Measurements from ENCODE around the gene RPL19.

The RPL19 gene

GRCh38 chr17:39225308-39225958 is 25.4 kb downstream of the RPL19 start, which contains the start of gene STAC2:
STAC2 (minus strand) TSS chr17:39225945; CDS start chr17:39225502, 443 bp downstream.
- Histone ChIP-seq H3K4me1 (ENCODE audit: insufficient read depth, low read length) (peaks cover 13% of the 10 kb centered on the region), H2AFZ (ENCODE audit: low read depth, low read length) (peak within 1 kb of the TSS; percentile 76), H3K36me3 (ENCODE audit: insufficient read depth, low read length) (no peaks in the 10 kb centered on the region), H3K27me3 (ENCODE audit: insufficient read depth, low read length) (peaks cover 50% of the 10 kb centered on the region), H3K9me3 (ENCODE audit: low read length) (no peaks in the 10 kb centered on the region), H3K4me3 (ENCODE audit: low read length) (peak within 1 kb of the TSS; percentile 46)

- H3K36me3 ChIP-seq (ENCODE audit: insufficient read depth, low read length) = no peaks in the 10 kb centered on the region
- H3K4me3 ChIP-seq (ENCODE audit: low read length) = peak overlapping the region; percentile 46
- H3K27me3 ChIP-seq (ENCODE audit: insufficient read depth, low read length) = peaks cover 50% of the 10 kb centered on the region
Observed at GRCh38 chr17:39225959-39226683, 26.0 kb downstream of the RPL19 start.

GRCh38 chr17:39227364-39227919 is 27.4 kb downstream of the RPL19 start:
- H3K27me3 ChIP-seq (ENCODE audit: insufficient read depth, low read length) = peaks cover 47% of the 10 kb centered on the region
- H3K4me1 ChIP-seq (ENCODE audit: insufficient read depth, low read length) = peaks cover 28% of the 10 kb centered on the region
- H3K4me3 ChIP-seq (ENCODE audit: low read length) = no peak overlapping the region
- H3K9me3 ChIP-seq (ENCODE audit: low read length) = no peaks in the 10 kb centered on the region
- H2AFZ ChIP-seq (ENCODE audit: low read depth, low read length) = no peak overlapping the region
- H3K36me3 ChIP-seq (ENCODE audit: insufficient read depth, low read length) = no peaks in the 10 kb centered on the region

More at GRCh38 chr17:39225959-39226683, 26.0 kb downstream of the RPL19 start:
- H3K4me1 ChIP-seq (ENCODE audit: insufficient read depth, low read length) = peaks cover 18% of the 10 kb centered on the region
- H2AFZ ChIP-seq (ENCODE audit: low read depth, low read length) = peak overlapping the region; percentile 40
- H3K9me3 ChIP-seq (ENCODE audit: low read length) = no peaks in the 10 kb centered on the region

GRCh38 chr17:39229274-39229913 is 29.3 kb downstream of the RPL19 start:
- no peak overlapping the region for H3K4me3 ChIP-seq (ENCODE audit: low read length)
- H3K36me3 ChIP-seq (ENCODE audit: insufficient read depth, low read length) = no peaks in the 10 kb centered on the region
- no peaks in the 10 kb centered on the region for H3K9me3 ChIP-seq (ENCODE audit: low read length)
- H2AFZ ChIP-seq (ENCODE audit: low read depth, low read length) = no peak overlapping the region
- H3K27me3 ChIP-seq (ENCODE audit: insufficient read depth, low read length) = peaks cover 27% of the 10 kb centered on the region
- H3K4me1 ChIP-seq (ENCODE audit: insufficient read depth, low read length) = peaks cover 28% of the 10 kb centered on the region

- Histone ChIP-seq H3K4me3 (ENCODE audit: low read length) (no peak overlapping the region), H3K27me3 (ENCODE audit: insufficient read depth, low read length) (peaks cover 18% of the 10 kb centered on the region), H3K9me3 (ENCODE audit: low read length) (no peaks in the 10 kb centered on the region), H3K36me3 (ENCODE audit: insufficient read depth, low read length) (no peaks in the 10 kb centered on the region), H3K4me1 (ENCODE audit: insufficient read depth, low read length) (peaks cover 28% of the 10 kb centered on the region), H2AFZ (ENCODE audit: low read depth, low read length) (no peak overlapping the region)
Observed at GRCh38 chr17:39230361-39230760, 30.3 kb downstream of the RPL19 start.

- peaks cover 26% of the 10 kb centered on the region for H3K4me1 ChIP-seq (ENCODE audit: insufficient read depth, low read length)
- no peaks in the 10 kb centered on the region for H3K9me3 ChIP-seq (ENCODE audit: low read length)
- no peak overlapping the region for H2AFZ ChIP-seq (ENCODE audit: low read depth, low read length)
- H3K36me3 ChIP-seq (ENCODE audit: insufficient read depth, low read length) = no peaks in the 10 kb centered on the region
- no peak overlapping the region for H3K4me3 ChIP-seq (ENCODE audit: low read length)
- H3K27me3 ChIP-seq (ENCODE audit: insufficient read depth, low read length) = peaks cover 15% of the 10 kb centered on the region
Observed at GRCh38 chr17:39231091-39231561, 31.0 kb downstream of the RPL19 start.

- peaks cover 23% of the 10 kb centered on the region for H3K4me1 ChIP-seq (ENCODE audit: insufficient read depth, low read length)
- H3K9me3 ChIP-seq (ENCODE audit: low read length) = no peaks in the 10 kb centered on the region
- H3K27me3 ChIP-seq (ENCODE audit: insufficient read depth, low read length) = peaks cover 15% of the 10 kb centered on the region
- H2AFZ ChIP-seq (ENCODE audit: low read depth, low read length) = peak overlapping the region; percentile 21
- H3K36me3 ChIP-seq (ENCODE audit: insufficient read depth, low read length) = no peaks in the 10 kb centered on the region
- peak overlapping the region; percentile 8 for H3K4me3 ChIP-seq (ENCODE audit: low read length)
Observed at GRCh38 chr17:39231591-39232551, 31.8 kb downstream of the RPL19 start.

- H3K27me3 ChIP-seq (ENCODE audit: insufficient read depth, low read length) = peaks cover 5% of the 10 kb centered on the region
- H2AFZ ChIP-seq (ENCODE audit: low read depth, low read length) = no peak overlapping the region
- H3K4me3 ChIP-seq (ENCODE audit: low read length) = no peak overlapping the region
- no peaks in the 10 kb centered on the region for H3K36me3 ChIP-seq (ENCODE audit: insufficient read depth, low read length)
- H3K9me3 ChIP-seq (ENCODE audit: low read length) = no peaks in the 10 kb centered on the region
- peaks cover 14% of the 10 kb centered on the region for H3K4me1 ChIP-seq (ENCODE audit: insufficient read depth, low read length)
Observed at GRCh38 chr17:39235555-39236449, 35.7 kb downstream of the RPL19 start.

GRCh38 chr17:39236450-39236927 is 36.4 kb downstream of the RPL19 start:
- Histone ChIP-seq H2AFZ (ENCODE audit: low read depth, low read length) (no peak overlapping the region), H3K27me3 (ENCODE audit: insufficient read depth, low read length) (peaks cover 5% of the 10 kb centered on the region), H3K4me1 (ENCODE audit: insufficient read depth, low read length) (peaks cover 7% of the 10 kb centered on the region), H3K9me3 (ENCODE audit: low read length) (no peaks in the 10 kb centered on the region), H3K36me3 (ENCODE audit: insufficient read depth, low read length) (no peaks in the 10 kb centered on the region), H3K4me3 (ENCODE audit: low read length) (no peak overlapping the region)

GRCh38 chr17:39236981-39237441 is 36.9 kb downstream of the RPL19 start:
- Histone ChIP-seq H2AFZ (ENCODE audit: low read depth, low read length) (no peak overlapping the region), H3K27me3 (ENCODE audit: insufficient read depth, low read length) (peaks cover 5% of the 10 kb centered on the region), H3K4me1 (ENCODE audit: insufficient read depth, low read length) (peaks cover 2% of the 10 kb centered on the region), H3K9me3 (ENCODE audit: low read length) (no peaks in the 10 kb centered on the region), H3K36me3 (ENCODE audit: insufficient read depth, low read length) (no peaks in the 10 kb centered on the region), H3K4me3 (ENCODE audit: low read length) (no peak overlapping the region)

- Histone ChIP-seq H3K9me3 (ENCODE audit: low read length) (no peaks in the 10 kb centered on the region), H3K27me3 (ENCODE audit: insufficient read depth, low read length) (peaks cover 5% of the 10 kb centered on the region), H3K4me3 (ENCODE audit: low read length) (no peak overlapping the region), H3K4me1 (ENCODE audit: insufficient read depth, low read length) (no peaks in the 10 kb centered on the region), H3K36me3 (ENCODE audit: insufficient read depth, low read length) (no peaks in the 10 kb centered on the region), H2AFZ (ENCODE audit: low read depth, low read length) (no peak overlapping the region)
Observed at GRCh38 chr17:39237586-39237985, 37.5 kb downstream of the RPL19 start.

All from neuron (in vitro differentiated cells).